Prostate gland (tissue), 2 donors: ENCODE data around the gene DQX1. TPM values are rescaled to one million over a fixed set of nuclear protein-coding genes. Genes with fewer than 3 reads are reported as not detected.

Experiments used
- DNase-seq: peaks from one replicate; pipeline ENCODE4 v3.0.0-alpha.2; 2019; ENCODE audit warnings: low spot score
- H3K27ac ChIP-seq, 2 donors: fragments of 200-600 bp; sonication (generic); 2 replicates each; pipeline ENCODE4 v1.5.1; 2017 to 2019
- H3K27me3 ChIP-seq: fragments of 200-600 bp; sonication (generic); replicated peaks from 2 replicates; pipeline ENCODE4 v1.5.1; 2019; ENCODE audit not compliant: insufficient read depth
- H3K36me3 ChIP-seq, 2 donors: fragments of 200-600 bp; sonication (generic); 1 replicate in 1 of 2; 2 replicates in 1 of 2; pipeline versions ENCODE4 v1.5.1 to v1.8.1; 2017 to 2019
- H3K4me1 ChIP-seq: fragments of 200-600 bp; sonication (generic); replicated peaks from 2 replicates; pipeline ENCODE4 v1.5.1; 2019
- H3K4me3 ChIP-seq, 2 donors: fragments of 200-600 bp; sonication (generic); 2 replicates each; pipeline ENCODE4 v1.5.1; 2017 to 2019
- H3K9me3 ChIP-seq: fragments of 200-600 bp; sonication (generic); 2 replicates; pipeline ENCODE4 v1.5.1; 2017
- POLR2A ChIP-seq: fragments of 450-650 bp; IDR thresholded peaks from one replicate; pipeline ENCODE4 v1.6.1; 2016; ENCODE audit warnings: antibody characterized with exemption, mild to moderate bottlenecking
- POLR2AphosphoS5 ChIP-seq: sonication (generic); formaldehyde crosslinking; IDR thresholded peaks from one replicate; pipeline ENCODE4 v1.6.1; 2017; ENCODE audit warnings: antibody characterized with exemption
- WGBS: methylation state at CpG from one replicate; pipeline ENCODE4 v1.1.5; 2018; 5-methylcytosine and 5-hydroxymethylcytosine counted together
- intact Hi-C: fragments of 100-400 bp; cut with DNase I; formaldehyde crosslinking; loops from one replicate; pipeline ENCODE4 v1.14.2; 2022
- total RNA-seq, 2 donors: library from RNA; depleted of rRNA; stranded (reverse); fragments of >200 nt; gene quantifications; one replicate each; pipeline ENCODE4 v1.1.0, GENCODE V29; 2016
- TF ChIP-seq, protein P1 (sequence below), 4 experiments: fragments of 200-600 bp in 2 of 4; fragments of 450-650 bp in 2 of 4; sonication (generic) in 2 of 4; IDR thresholded peaks; 1 replicate in 3 of 4; 2 replicates in 1 of 4; pipeline ENCODE4 v1.5.1; 2016 to 2019; ENCODE audit warnings: antibody characterized with exemption in 4 of 4, mild to moderate bottlenecking in 2 of 4, moderate library complexity in 2 of 4

DQX1 gene
- total RNA-seq, 2 donors from 2014 or later, result not detected

DNA sequence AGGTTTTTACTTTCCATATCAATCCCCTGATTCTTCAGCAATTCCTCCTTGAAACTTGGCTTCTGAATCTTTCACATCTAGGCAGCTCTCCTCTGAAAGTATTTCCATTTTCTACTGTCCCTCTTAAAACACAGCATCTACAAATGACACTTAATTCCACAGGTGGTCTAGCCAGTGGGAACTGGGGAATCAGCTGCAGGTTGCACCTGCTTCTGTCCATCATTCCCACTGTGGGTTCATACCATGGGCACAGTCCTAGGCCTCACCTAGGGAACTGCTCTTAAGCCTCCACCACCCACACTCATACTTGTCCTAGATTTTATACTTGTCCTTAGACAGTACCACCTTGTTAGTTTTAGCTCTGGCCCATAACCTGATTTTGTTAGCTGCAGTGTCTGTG is 25.5 kb upstream of the DQX1 start:
- H3K27ac ChIP-seq, result no peak overlapping the region
- DNase-seq, result no peak
- no peaks in the 10 kb centered on the region for H3K36me3 ChIP-seq
- H3K4me3 ChIP-seq, result no peak overlapping the region
- H3K4me1 ChIP-seq, result no peaks in the 10 kb centered on the region
- no peak for TF ChIP-seq POLR2AphosphoS5
- TF ChIP-seq, protein P1, sequence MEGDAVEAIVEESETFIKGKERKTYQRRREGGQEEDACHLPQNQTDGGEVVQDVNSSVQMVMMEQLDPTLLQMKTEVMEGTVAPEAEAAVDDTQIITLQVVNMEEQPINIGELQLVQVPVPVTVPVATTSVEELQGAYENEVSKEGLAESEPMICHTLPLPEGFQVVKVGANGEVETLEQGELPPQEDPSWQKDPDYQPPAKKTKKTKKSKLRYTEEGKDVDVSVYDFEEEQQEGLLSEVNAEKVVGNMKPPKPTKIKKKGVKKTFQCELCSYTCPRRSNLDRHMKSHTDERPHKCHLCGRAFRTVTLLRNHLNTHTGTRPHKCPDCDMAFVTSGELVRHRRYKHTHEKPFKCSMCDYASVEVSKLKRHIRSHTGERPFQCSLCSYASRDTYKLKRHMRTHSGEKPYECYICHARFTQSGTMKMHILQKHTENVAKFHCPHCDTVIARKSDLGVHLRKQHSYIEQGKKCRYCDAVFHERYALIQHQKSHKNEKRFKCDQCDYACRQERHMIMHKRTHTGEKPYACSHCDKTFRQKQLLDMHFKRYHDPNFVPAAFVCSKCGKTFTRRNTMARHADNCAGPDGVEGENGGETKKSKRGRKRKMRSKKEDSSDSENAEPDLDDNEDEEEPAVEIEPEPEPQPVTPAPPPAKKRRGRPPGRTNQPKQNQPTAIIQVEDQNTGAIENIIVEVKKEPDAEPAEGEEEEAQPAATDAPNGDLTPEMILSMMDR (IDR thresholded peaks at IDR 0.05), result no peak
- no peak for TF ChIP-seq POLR2A
- intact Hi-C loops, result no loop called here
- no peaks in the 10 kb centered on the region for H3K27me3 ChIP-seq
- no peaks in the 10 kb centered on the region for H3K9me3 ChIP-seq

DNA sequence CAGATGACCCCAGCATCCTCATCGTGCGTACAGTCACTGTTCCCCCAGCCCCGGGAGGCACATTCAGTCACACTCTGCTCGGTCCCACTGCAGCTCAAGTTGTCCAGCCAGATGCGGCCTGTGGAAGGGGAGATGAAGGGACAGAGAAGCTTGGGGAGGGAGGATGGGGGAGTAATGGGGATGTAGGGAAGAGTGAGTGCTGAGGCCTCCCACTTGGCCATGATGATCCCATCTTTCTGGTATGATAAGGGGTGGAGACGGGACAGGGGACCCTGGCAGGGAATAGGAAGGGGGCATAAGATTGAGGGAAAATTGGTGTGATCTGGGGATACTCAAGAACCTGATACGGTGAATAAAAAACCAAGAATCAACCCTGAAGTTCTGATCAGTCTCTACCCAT is 24.2 kb upstream of the DQX1 start:
- no peaks in the 10 kb centered on the region for H3K9me3 ChIP-seq
- no peak overlapping the region for H3K4me3 ChIP-seq
- no peaks in the 10 kb centered on the region for H3K27me3 ChIP-seq
- no peaks in the 10 kb centered on the region for H3K4me1 ChIP-seq
- intact Hi-C loops, result no loop called here
- no peaks in the 10 kb centered on the region for H3K36me3 ChIP-seq
- TF ChIP-seq POLR2AphosphoS5 (no peak), POLR2A (no peak)
- TF ChIP-seq, protein P1 (IDR thresholded peaks at IDR 0.05), result no peak
- DNase-seq, result no peak
- WGBS, result 93% methylated on average over 7 of the region's 7 CpGs
- H3K27ac ChIP-seq, result no peak overlapping the region

DNA sequence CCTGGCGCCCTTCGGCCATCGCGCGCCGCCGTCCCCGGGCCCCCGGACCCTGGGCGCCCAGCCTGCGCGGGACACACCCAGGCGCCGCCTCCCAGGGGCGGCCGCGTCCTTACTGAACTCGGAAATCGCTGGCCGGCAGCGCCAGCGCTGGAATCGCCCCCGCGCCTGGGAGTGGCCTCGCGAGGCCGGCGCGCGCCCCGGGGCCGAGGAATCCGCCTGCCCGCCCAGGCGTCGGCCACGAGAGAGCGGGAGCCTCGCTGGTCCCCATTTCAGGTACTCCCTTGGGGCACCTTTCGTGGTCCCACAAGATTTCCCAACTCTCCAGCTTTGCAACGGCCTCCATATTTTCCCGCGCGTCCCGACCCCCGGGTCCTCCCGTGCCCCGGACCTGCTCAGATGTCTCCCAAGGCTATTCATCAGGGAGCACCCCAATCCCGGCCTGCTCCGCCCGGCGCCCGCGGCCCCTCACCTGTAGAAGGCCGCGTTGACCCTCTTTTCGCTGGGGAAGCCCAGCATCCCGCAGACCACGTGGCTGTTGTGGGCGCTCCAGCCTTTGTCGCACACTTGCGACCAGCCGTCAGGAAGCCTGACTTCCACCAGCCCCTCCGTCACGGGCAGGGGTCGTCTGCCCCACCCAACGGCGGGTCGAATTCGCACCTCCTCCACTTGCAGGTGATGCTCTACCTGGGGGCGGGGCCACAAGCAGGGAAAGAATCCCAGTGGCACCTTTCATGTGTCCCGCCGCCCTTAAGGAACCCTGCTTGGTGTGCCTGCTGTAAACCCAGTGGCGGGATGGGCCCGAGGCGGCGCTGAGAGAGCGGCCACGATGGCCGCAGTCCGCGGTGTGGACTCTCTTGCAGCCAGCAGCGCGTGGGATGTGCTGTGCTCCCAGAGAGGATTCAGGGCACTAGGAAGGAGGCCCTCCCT is 23.1 kb upstream of the DQX1 start:
- Histone ChIP-seq H3K36me3 (no peaks in the 10 kb centered on the region), H3K27ac (peak overlapping the region; percentile 20 to 49), H3K9me3 (no peaks in the 10 kb centered on the region), H3K4me1 (no peaks in the 10 kb centered on the region), H3K27me3 (no peaks in the 10 kb centered on the region), H3K4me3 (peak overlapping the region; percentile 40 to 44)
- intact Hi-C loops, result no loop called here
- peak; percentile 32 for DNase-seq
- TF ChIP-seq POLR2AphosphoS5 (no peak), POLR2A (peak; percentile 28)
- 8% methylated on average over 46 of the region's 85 CpGs for WGBS

DNA sequence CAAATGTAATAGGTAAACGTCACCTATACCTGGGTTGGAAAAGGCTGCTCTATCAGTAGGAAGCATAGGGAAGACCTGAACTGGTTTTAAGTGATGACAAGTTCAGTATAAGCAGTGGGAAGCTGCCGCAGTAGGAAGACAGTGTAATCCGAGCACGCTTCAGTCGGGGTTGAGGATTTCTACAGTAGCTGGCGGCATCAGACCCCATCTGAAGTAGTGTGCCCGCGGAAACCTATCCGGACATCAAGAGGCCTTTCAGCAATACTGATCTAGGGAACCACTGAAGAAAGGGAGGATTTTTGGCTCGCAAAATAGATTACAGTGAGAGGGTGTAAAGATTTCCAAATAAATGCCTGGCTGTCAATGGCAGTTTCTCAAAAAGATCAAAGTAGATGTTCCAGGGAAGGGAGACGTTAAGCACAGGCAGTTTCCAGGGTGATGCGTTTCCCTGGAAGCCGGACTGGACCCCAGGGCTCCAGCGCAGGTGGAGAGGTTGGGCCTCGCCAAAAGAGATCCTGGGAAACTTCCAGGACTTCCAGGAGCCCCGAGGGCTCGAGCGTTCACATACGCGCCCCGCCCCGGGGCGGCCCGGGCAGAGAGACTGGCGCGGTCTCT is 22.4 kb upstream of the DQX1 start:
- H3K27me3 ChIP-seq, result no peaks in the 10 kb centered on the region
- H3K4me3 ChIP-seq, result peak overlapping the region; percentile 40 to 44
- DNase-seq, result no peak
- intact Hi-C loops, result no loop called here
- TF ChIP-seq POLR2A (no peak), POLR2AphosphoS5 (no peak)
- TF ChIP-seq, protein P1 (IDR thresholded peaks at IDR 0.05), result no peak
- no peaks in the 10 kb centered on the region for H3K4me1 ChIP-seq
- 8% methylated on average over 26 of the region's 26 CpGs for WGBS
- H3K36me3 ChIP-seq, result no peaks in the 10 kb centered on the region
- H3K27ac ChIP-seq, result peak overlapping the region; percentile 20 to 49
- H3K9me3 ChIP-seq, result no peaks in the 10 kb centered on the region

DNA sequence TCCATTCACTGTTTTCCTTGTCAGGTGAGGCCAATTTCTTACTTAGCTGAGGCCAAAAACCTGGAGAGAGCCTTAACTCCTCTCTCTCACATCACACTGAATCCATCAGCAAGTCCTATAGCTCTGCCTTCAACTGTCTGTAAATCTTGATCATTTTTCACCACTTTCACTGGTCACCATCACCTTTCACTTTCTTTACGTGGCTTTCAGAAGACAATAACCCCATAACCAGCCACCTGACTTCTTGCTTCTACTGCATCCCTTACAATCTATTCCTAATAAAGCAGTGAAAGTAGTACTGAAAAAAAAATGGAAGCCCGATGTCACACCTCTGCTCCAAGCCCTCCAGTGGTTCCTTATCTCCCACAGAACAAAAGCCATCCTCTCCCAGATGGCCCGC is 20.0 kb upstream of the DQX1 start:
- 83% methylated on average over 3 of the region's 3 CpGs for WGBS
- Histone ChIP-seq H3K27me3 (no peaks in the 10 kb centered on the region), H3K4me3 (no peak overlapping the region), H3K4me1 (no peaks in the 10 kb centered on the region), H3K36me3 (no peaks in the 10 kb centered on the region), H3K9me3 (no peaks in the 10 kb centered on the region), H3K27ac (no peak overlapping the region)
- TF ChIP-seq, protein P1 (IDR thresholded peaks at IDR 0.05), result no peak
- TF ChIP-seq POLR2AphosphoS5 (no peak), POLR2A (no peak)
- DNase-seq, result no peak
- intact Hi-C loops, result no loop called here
